Measurements from ENCODE around the gene ACOT8.

The ACOT8 gene

GRCh38 chr20:45819466-45819865 lies 37.7 kb downstream of the ACOT8 start:
- no peak overlapping the region for H3K27ac ChIP-seq
- CTCF ChIA-PET = interaction anchor here (0.6 to 1.1 kb wide), 5 partner anchors 9 to 802 kb away, joined by 3 to 5 read pairs (median 4); no protein-coding TSS in a partner anchor
- POLR2A ChIA-PET (ENCODE audit: low non-redundant PET) = no interaction called here
- no peak for DNase-seq (ENCODE audit: low spot score)
- no peak for TF ChIP-seq CTCF (conservative IDR thresholded peaks at IDR 0.05; ENCODE audit: low read depth)

GRCh38 chr20:45818239-45818638 lies 39.0 kb downstream of the ACOT8 start:
- peak overlapping the region; percentile 67 for H3K27ac ChIP-seq
- ChIA-PET POLR2A (ENCODE audit: low non-redundant PET) (interaction anchor here (0.8 kb wide), 1 partner anchor 562 kb away, joined by 4 read pairs; no protein-coding TSS in a partner anchor), CTCF (interaction anchor here (0.8 to 1.1 kb wide), 2 partner anchors 47 to 116 kb away, joined by 3 to 4 read pairs; no protein-coding TSS in a partner anchor)
- DNase-seq (ENCODE audit: low spot score) = no peak
- no peak for TF ChIP-seq CTCF (conservative IDR thresholded peaks at IDR 0.05; ENCODE audit: low read depth)

- POLR2A ChIA-PET (ENCODE audit: low non-redundant PET) = interaction anchor here (0.8 kb wide), 1 partner anchor 563 kb away, joined by 4 read pairs; no protein-coding TSS in a partner anchor
Measured at GRCh38 chr20:45817376-45818194, 39.6 kb downstream of the ACOT8 start.

GRCh38 chr20:45816951-45817350 lies 40.2 kb downstream of the ACOT8 start:
- TF ChIP-seq CTCF (conservative IDR thresholded peaks at IDR 0.05; ENCODE audit: low read depth) = no peak
- peak overlapping the region; percentile 67 for H3K27ac ChIP-seq
- ChIA-PET POLR2A (ENCODE audit: low non-redundant PET) (no interaction called here), CTCF (interaction anchor here (0.5 to 0.6 kb wide), 2 partner anchors 12 to 141 kb away, joined by 3 read pairs; no protein-coding TSS in a partner anchor)
- no peak for DNase-seq (ENCODE audit: low spot score)

More at GRCh38 chr20:45817376-45818194, 39.6 kb downstream of the ACOT8 start:
- DNase-seq (ENCODE audit: low spot score) = peak; percentile 57
- CTCF ChIA-PET = interaction anchor here (0.5 to 0.6 kb wide), 2 partner anchors 13 to 141 kb away, joined by 3 read pairs; no protein-coding TSS in a partner anchor
- H3K27ac ChIP-seq = peak overlapping the region; percentile 67
- TF ChIP-seq CTCF (conservative IDR thresholded peaks at IDR 0.05; ENCODE audit: low read depth) = no peak

- ChIA-PET POLR2A (ENCODE audit: low non-redundant PET) (interaction anchor here (0.8 kb wide), 1 partner anchor 15 kb away, joined by 3 read pairs; no protein-coding TSS in a partner anchor), CTCF (interaction anchor here (0.7 kb wide), 1 partner anchor 743 kb away, joined by 4 read pairs; no protein-coding TSS in a partner anchor)
- peak overlapping the region; percentile 60 for H3K27ac ChIP-seq
- DNase-seq (ENCODE audit: low spot score) = no peak
- TF ChIP-seq CTCF (conservative IDR thresholded peaks at IDR 0.05; ENCODE audit: low read depth) = no peak
Measured at GRCh38 chr20:45814314-45814713, 42.9 kb downstream of the ACOT8 start.

GRCh38 chr20:45813489-45813888 lies 43.7 kb downstream of the ACOT8 start:
- ChIA-PET POLR2A (ENCODE audit: low non-redundant PET) (no interaction called here), CTCF (interaction anchor here (0.6 to 1.4 kb wide), 5 partner anchors 9 to 377 kb away, joined by 3 to 9 read pairs (median 5); no protein-coding TSS in a partner anchor)
- TF ChIP-seq CTCF (conservative IDR thresholded peaks at IDR 0.05; ENCODE audit: low read depth) = no peak
- no peak for DNase-seq (ENCODE audit: low spot score)
- H3K27ac ChIP-seq = peak overlapping the region; percentile 86
